ENCODE data around the gene KDM3A. TPM values are rescaled to one million over a fixed set of nuclear protein-coding genes. Genes with fewer than 3 reads are reported as not detected.

Gene KDM3A
- total and polyA plus RNA-seq, 2 of the 8 experiments (the other 6 are each of a cell fraction or from before 2014, with no cell fraction given) = 15.8 to 29.2 TPM

DNA sequence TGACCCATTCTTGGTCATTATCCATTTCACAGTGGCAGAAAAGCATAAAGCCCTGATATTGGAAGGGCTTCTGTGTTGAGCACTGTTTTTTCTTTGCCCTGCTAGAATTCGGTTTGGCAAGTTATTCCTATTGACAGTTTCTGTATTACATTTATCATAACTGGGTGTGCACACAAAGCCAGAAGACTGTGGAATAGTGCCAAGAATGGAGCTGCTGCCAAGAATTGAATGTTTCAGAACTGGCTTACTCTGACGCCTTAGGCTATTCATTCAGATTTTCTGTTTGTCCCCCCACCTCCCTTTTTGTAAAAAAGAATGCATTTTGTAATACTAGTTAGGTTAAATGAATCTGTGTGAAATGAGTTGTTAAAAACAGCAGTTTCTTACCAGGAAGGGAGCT is 12.7 kb downstream of the KDM3A start (continued):
- TF ChIP-seq SIN3A (conservative IDR thresholded peaks at IDR 0.05 in 1 of 2, IDR thresholded peaks at IDR 0.05 in 1 of 2; ENCODE audit: low read depth in 1 of 2, low read length in 2 of 2) = no peak
- TF ChIP-seq ZNF274 (IDR thresholded peaks at IDR 0.05; ENCODE audit: borderline replicate concordance, extremely low read depth, low read length) = no peak
